Natural killer cell (primary cell): ENCODE measurements around the gene CFC1. TPM values are rescaled to one million over a fixed set of nuclear protein-coding genes. Genes with fewer than 3 reads are reported as not detected.
A peak's percentile ranks its signal among the peaks of the same experiment; 100 is the strongest.
"Not testable (repeated sequence)": the region's sequence is repeated elsewhere in the genome, so short reads cannot be mapped to it uniquely, and the experiment has no call there.

ENCODE experiments used
- ATAC-seq, 3 donors: fragments of 150-1000 bp in 2 of 3; fragments of 200-7000 bp in 1 of 3; cut with Tn5 transposase; 1 replicate in 1 of 3; 2 replicates in 2 of 3; pipeline ENCODE4 v1.10.0; 2021; ENCODE audit warnings: mild to moderate bottlenecking in 2 of 3, moderate library complexity in 2 of 3
- DNase-seq, 2 donors: peaks; one replicate each; pipeline versions ENCODE4 v3.0.0 to v3.0.0-alpha.2; 2013 to 2021; ENCODE audit warnings: mixed read lengths in 1 of 2
- H3K27ac ChIP-seq: one replicate; pipeline ENCODE4 v1.5.1; 2013; ENCODE audit warnings: mild to moderate bottlenecking, low read length
- H3K27me3 ChIP-seq: one replicate; pipeline ENCODE4 v1.6.1; 2013; ENCODE audit warnings: low read length; ENCODE audit not compliant: control insufficient read depth, insufficient read depth
- H3K36me3 ChIP-seq: one replicate; pipeline ENCODE4 v1.6.1; 2013; ENCODE audit warnings: low read length; ENCODE audit not compliant: control insufficient read depth, insufficient read depth
- H3K4me1 ChIP-seq: one replicate; pipeline ENCODE4 v1.6.1; 2013; ENCODE audit warnings: low read length; ENCODE audit not compliant: control insufficient read depth, insufficient read depth
- H3K4me3 ChIP-seq: one replicate; pipeline ENCODE4 v1.5.1; 2013; ENCODE audit warnings: low read length
- H3K9me3 ChIP-seq: one replicate; pipeline ENCODE4 v1.6.1; 2013; ENCODE audit warnings: low read length; ENCODE audit not compliant: control insufficient read depth, insufficient read depth
- H3K27ac Mint-ChIP-seq, 2 donors: one replicate each; pipeline ENCODE4 v1.8.0; 2022; ENCODE audit warnings: mild to moderate bottlenecking in 2 of 2, mixed read lengths in 2 of 2, moderate library complexity in 1 of 2
- H3K27me3 Mint-ChIP-seq, 2 donors: one replicate each; pipeline ENCODE4 v1.8.0; 2022; ENCODE audit warnings: low read depth in 2 of 2, mixed read lengths in 2 of 2
- H3K36me3 Mint-ChIP-seq: one replicate; pipeline ENCODE4 v1.8.0; 2022; ENCODE audit warnings: mixed read lengths
- H3K4me1 Mint-ChIP-seq, 2 donors: one replicate each; pipeline ENCODE4 v1.8.0; 2022; ENCODE audit warnings: mixed read lengths in 2 of 2
- H3K4me3 Mint-ChIP-seq: one replicate; pipeline ENCODE4 v1.8.0; 2022; ENCODE audit warnings: mild to moderate bottlenecking, moderate library complexity, mixed read lengths
- H3K9me3 Mint-ChIP-seq, 2 donors: one replicate each; pipeline ENCODE4 v1.8.0; 2022; ENCODE audit warnings: mixed read lengths in 2 of 2
- WGBS: methylation state at CpG from one replicate; pipeline ENCODE4 v1.1.7; 2013; ENCODE audit warnings: missing lambda C conversion rate; ENCODE audit not compliant: insufficient coverage; 5-methylcytosine and 5-hydroxymethylcytosine counted together
- intact Hi-C: fragments of 100-400 bp; cut with micrococcal nuclease; formaldehyde crosslinking; loops from one replicate; pipeline ENCODE4 v1.14.2; 2022
- total RNA-seq, 4 donors: library from RNA; stranded (reverse); fragments of 120-200 nt in 1 of 4; gene quantifications; one replicate each; pipeline versions ENCODE4 v1.2.3 to v1.2.4, GENCODE V29; 2013 to 2022

Gene CFC1
- total RNA-seq, 3 donors from 2014 or later (not counting 1 experiment from before 2014, with no cell fraction given): not detected

DNA sequence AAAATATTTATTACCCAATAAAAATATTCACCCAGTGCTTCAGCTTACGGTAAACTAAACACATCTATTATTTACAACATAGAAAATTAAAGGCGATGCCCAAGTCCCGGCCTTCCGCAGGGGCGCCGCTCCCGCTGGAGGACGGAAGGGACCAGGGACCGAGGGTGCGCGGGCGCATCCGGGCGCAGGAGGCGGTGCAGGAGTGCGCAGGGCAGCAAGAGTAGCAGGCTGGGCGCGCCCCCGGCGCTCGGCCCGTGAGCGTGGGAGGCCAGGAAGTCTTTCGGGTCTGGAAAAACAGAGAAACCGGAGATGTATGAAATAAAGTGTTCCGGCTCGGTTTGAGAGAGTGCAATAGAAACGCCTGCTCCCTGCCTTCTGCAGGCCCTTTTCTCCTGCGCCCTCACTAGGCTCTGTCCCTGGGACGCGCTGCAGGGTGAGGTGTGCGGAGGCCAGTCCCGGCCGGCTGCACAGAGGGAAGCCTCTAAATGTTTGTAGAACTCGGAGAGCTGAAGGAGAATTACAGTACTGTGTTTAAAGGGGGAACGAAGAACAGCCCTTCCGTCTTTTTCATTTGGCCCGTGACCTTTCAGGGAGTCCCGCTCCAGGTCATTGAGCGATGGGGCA, 6.5 kb downstream of the CFC1 start:
- WGBS: 26% methylated on average over 6 of the region's 40 CpGs
- H3K27me3 Mint-ChIP-seq, H3K9me3 ChIP-seq, H3K36me3 ChIP-seq, H3K9me3 Mint-ChIP-seq, H3K4me1 ChIP-seq, H3K36me3 Mint-ChIP-seq, intact Hi-C loops, H3K4me3 Mint-ChIP-seq, H3K27ac ChIP-seq, H3K4me1 Mint-ChIP-seq, DNase-seq, H3K27ac Mint-ChIP-seq, H3K4me3 ChIP-seq, H3K27me3 ChIP-seq: not testable (repeated sequence)
- ATAC-seq: peak in 2 of 3 donors; percentile 41 to 54

GRCh38 chr2:130590842-130591359, 8.5 kb downstream of the CFC1 start:
- H3K4me3 ChIP-seq, H3K9me3 Mint-ChIP-seq, H3K4me3 Mint-ChIP-seq, ATAC-seq, H3K27me3 ChIP-seq, H3K4me1 ChIP-seq, DNase-seq, H3K36me3 ChIP-seq, H3K9me3 ChIP-seq, H3K27me3 Mint-ChIP-seq, H3K4me1 Mint-ChIP-seq, H3K36me3 Mint-ChIP-seq, H3K27ac ChIP-seq, H3K27ac Mint-ChIP-seq, intact Hi-C loops: not testable (repeated sequence)
- WGBS: 16% methylated on average over 3 of the region's 7 CpGs

DNA sequence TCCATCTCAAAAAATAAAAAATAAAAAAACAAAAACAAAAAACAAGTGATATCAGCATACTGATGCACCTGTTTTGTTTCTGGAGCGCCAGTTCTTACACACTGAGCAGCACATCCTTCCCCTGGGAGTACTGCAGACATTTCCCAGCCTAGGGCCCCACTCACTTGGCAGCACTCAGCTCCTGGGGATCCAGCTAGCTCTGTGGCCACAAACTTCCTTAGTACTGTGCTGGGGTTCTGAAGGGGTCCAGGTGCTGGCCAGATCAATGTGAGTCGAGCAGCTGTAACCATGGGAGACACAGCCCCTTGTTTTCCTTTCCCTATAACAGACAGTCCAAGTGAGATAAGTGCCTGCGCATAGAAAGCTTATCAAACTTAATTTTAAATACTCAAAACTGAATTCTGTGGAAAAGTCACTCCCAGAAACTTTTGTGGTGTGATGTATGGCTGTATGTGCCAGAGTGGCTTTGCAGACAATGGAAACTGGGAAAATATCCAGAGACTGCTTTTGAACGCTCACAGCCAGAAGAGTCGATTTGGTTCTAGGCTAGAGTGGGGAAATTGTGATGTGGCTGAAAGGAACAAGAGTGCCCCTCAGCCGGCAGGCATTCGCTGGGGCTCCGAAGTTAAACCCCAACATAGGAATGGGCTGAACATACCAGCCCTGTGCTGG, 9.1 kb downstream of the CFC1 start:
- H3K36me3 ChIP-seq, H3K27me3 ChIP-seq, H3K4me3 ChIP-seq, H3K27ac ChIP-seq, intact Hi-C loops, H3K9me3 ChIP-seq, H3K4me1 ChIP-seq, H3K9me3 Mint-ChIP-seq, H3K4me1 Mint-ChIP-seq, DNase-seq, H3K36me3 Mint-ChIP-seq, ATAC-seq, H3K27me3 Mint-ChIP-seq, H3K4me3 Mint-ChIP-seq, H3K27ac Mint-ChIP-seq: not testable (repeated sequence)
- WGBS: 55% methylated on average over 2 of the region's 8 CpGs

GRCh38 chr2:130588688-130589458, 10.5 kb downstream of the CFC1 start:
- H3K27ac Mint-ChIP-seq, H3K9me3 Mint-ChIP-seq: not testable (repeated sequence)
- ATAC-seq: peak; percentile 55 to 73 (median 68)

GRCh38 chr2:130584726-130585125, 14.6 kb downstream of the CFC1 start:
- no CpG with 5 or more reads among the region's 4 CpGs for WGBS
- H3K4me3 ChIP-seq, H3K4me1 Mint-ChIP-seq, H3K4me3 Mint-ChIP-seq, H3K27me3 Mint-ChIP-seq, H3K36me3 Mint-ChIP-seq, H3K27ac Mint-ChIP-seq, H3K9me3 ChIP-seq, intact Hi-C loops, H3K4me1 ChIP-seq, H3K27ac ChIP-seq, H3K9me3 Mint-ChIP-seq, H3K27me3 ChIP-seq, DNase-seq, ATAC-seq, H3K36me3 ChIP-seq: not testable (repeated sequence)

More at GRCh38 chr2:130588688-130589458, 10.5 kb downstream of the CFC1 start:
- H3K4me1 ChIP-seq, H3K4me3 Mint-ChIP-seq, intact Hi-C loops, H3K36me3 Mint-ChIP-seq, H3K4me1 Mint-ChIP-seq, H3K36me3 ChIP-seq, H3K27ac ChIP-seq, H3K27me3 ChIP-seq, H3K4me3 ChIP-seq, H3K27me3 Mint-ChIP-seq, DNase-seq, H3K9me3 ChIP-seq: not testable (repeated sequence)
- no CpG with 5 or more reads among the region's 11 CpGs for WGBS

- H3K9me3 Mint-ChIP-seq, DNase-seq, H3K4me3 Mint-ChIP-seq, H3K27ac ChIP-seq, H3K4me1 ChIP-seq, H3K4me1 Mint-ChIP-seq, ATAC-seq, H3K36me3 ChIP-seq, intact Hi-C loops, H3K4me3 ChIP-seq, H3K27me3 ChIP-seq, H3K9me3 ChIP-seq, H3K36me3 Mint-ChIP-seq, H3K27ac Mint-ChIP-seq, H3K27me3 Mint-ChIP-seq: not testable (repeated sequence)
- WGBS: no CpG with 5 or more reads among the region's 7 CpGs
Observed at GRCh38 chr2:130583582-130583981, 15.8 kb downstream of the CFC1 start.

DNA sequence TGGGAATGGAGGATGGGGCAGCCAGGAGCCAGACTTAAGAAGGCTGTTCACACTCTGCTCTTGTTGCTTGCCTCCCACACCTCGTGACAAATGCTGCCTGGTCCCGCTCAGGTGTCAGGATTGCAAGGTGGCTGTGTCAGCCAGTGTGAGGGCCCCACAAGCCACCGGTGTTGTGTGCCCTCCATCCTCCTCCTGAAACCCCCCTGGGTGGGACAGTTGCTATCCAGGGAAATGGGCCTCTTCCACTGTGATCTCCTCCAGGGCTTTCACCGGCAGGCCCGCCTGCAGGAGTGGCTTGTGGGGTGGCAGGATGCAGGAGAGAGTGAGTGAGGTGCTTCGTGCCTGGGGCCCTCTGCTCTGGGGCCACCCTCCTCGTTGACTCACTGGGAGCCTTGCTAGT, 16.4 kb downstream of the CFC1 start:
- H3K27ac Mint-ChIP-seq, H3K4me3 Mint-ChIP-seq: not testable (repeated sequence)

More for the DNA sequence above, 16.4 kb downstream of the CFC1 start:
- DNase-seq, H3K9me3 Mint-ChIP-seq, H3K4me1 ChIP-seq, H3K4me3 ChIP-seq, H3K36me3 ChIP-seq, ATAC-seq, H3K36me3 Mint-ChIP-seq, H3K27me3 ChIP-seq, H3K9me3 ChIP-seq, H3K27ac ChIP-seq, intact Hi-C loops, H3K4me1 Mint-ChIP-seq, H3K27me3 Mint-ChIP-seq: not testable (repeated sequence)
- WGBS: 43% methylated on average over 1 of the region's 7 CpGs
